A549 treated with CORT108297 at 1 μM for 4 hours (cell line): ENCODE data around the gene ZNF280D. TPM values are rescaled to one million over a fixed set of nuclear protein-coding genes. Genes with fewer than 3 reads are reported as not detected.

Source experiments
- total RNA-seq: library from RNA; stranded (reverse); fragments of 200-300 nt; extraction: Qiagen RNA extraction; gene quantifications from 5 replicates; pipeline ENCODE4 v1.2.3, GENCODE V29; 2022

Gene ZNF280D
- 13.2 to 14.3 TPM (median 13.5 TPM) in 5 replicates for total RNA-seq

DNA sequence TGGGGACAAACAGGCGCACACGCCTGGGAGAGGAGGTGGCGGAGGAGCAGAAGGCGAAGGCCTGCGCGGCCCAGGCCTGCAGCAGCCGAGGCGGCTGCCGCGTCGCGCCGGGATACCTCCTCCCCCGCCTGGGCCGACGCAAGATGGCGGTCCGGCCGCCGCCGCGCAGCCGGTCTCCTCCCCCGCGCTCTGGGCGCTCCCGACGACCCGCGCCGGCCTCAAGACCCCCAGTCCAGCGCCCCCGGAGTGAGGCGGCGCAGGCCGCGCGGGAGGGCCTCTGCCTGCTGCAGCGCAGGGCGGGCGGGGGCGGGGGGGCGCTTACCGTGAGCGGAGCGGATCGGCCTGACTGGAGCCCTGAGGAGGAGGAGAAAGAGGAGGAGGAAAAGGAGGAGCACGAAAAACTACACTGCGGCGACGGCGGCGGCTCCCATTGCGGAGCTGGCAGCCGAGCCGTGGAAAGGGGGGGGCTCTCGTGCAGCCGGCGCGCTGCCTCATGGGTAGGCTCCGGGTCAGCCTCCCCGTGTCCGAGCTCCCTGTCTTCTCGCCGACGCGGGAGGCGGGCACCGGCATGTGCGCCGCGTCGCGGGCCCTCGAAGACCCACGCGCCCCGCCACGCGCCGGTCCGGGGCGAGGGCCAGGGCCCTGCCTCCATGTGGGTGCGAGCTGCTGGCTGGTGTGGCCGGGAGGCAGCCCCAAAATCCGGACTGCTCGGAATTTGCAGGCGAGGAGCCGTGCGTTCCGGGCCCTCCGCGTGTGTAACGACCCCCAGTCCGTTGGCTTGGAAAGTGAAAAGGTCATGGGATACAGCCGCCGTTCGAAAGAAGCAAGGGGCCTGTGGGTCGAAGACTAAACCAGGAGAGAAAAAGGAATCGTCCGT is at the start of gene ZNF280D:
Gene ZNF280D (minus strand): TSS at position 374 of the 877 bp plus-strand sequence. CDS start 26,400 bp downstream, outside the sequence.

Other genes starting within 250 kb of the ZNF280D start
- 29.4 to 47.8 TPM (median 41.9 TPM) in 5 replicates for gene TCF12, start 185.1 kb upstream of the ZNF280D start, total RNA-seq